ENCODE data around the gene RYR1.
"Not testable (repeated sequence)": the region's sequence is repeated elsewhere in the genome, so short reads cannot be mapped to it uniquely, and the experiment has no call there.

Gene RYR1

DNA sequence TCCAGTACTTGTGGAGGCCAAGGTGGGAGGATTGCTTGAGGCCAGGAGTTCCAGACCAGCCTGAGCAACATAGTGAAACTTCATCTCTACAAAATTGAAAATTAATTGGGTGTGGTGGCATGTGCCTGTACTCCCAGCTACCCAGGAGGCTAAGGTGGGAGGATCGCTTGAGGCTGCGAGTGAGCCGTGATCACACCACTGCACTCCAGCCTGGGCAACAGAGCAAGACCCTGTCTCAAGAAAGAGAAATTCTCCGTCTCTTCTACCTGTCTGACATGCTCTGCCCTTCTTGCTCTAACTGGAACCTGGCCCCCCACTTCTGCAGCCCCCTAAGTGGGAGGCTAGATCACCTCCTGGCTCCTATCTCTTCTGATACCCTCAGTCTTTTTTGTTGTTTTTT, 192.9 kb downstream of the RYR1 start:
- DNase-seq = no peak

DNA sequence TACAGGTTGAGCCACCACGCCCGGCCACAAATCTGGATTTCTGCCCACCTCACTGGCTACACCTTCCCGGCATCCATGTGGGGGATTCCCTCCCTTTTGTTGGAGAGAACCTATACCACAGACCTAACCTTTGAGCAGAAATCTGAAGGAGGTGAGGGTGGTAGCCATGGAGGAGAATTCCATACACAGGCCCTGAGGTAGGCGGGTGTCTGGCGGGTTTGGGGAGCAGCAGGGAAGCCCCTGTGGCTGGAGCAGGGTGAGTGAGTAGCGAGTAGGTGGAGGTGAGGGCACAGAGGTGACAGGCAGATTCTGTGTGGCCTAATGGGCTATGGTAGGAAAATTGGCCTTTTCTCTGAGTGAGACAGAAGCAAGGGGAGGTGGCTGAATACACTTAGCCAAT, 196.1 kb downstream of the RYR1 start:
- no peak for DNase-seq

DNA sequence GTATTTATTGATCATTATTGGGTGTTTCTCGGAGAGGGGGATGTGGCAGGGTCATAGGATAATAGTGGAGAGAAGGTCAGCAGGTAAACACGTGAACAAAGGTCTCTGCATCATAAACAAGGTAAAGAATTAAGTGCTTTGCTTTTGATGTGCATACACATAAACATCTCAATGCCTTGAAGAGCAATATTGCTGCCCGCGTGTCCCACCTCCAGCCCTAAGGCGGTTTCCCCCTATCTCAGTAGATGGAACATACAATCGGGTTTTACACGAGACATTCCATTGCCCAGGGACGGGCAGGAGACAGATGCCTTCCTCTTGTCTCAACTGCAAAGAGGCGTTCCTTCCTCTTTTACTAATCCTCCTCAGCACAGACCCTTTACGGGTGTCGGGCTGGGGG, 197.8 kb downstream of the RYR1 start:
- DNase-seq = not testable (repeated sequence)

DNA sequence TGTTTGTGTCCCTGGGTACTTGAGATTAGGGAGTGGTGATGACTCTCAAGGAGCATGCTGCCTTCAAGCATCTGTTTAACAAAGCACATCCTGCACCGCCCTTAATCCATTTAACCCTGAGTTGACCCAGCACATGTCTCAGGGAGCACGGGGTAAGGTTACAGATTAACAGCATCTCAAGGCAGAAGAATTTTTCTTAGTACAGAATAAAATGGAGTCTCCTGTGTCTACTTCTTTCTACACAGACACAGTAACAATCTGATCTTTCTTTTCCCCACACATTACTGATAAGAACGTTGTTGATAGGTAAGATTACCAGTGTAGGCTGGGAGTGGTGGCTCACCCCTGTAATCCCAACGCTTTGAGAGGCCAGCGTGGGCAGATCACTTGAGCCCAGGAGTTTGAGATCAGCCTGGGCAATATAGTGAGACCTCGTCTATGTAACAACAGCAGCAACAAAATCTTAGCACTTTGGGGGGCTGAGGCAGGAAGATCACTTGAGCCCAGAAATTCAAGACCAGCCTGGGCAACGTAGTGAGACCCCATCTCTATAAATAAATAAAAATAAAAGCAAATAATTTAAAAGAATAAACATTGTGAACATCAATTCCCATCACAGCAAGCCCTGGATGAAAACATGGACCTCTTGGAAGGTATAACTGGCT, 198.5 kb downstream of the RYR1 start:
- not testable (repeated sequence) for DNase-seq

- DNase-seq = no peak
Observed at GRCh38 chr19:38632476-38633213, 199.2 kb downstream of the RYR1 start.

DNA sequence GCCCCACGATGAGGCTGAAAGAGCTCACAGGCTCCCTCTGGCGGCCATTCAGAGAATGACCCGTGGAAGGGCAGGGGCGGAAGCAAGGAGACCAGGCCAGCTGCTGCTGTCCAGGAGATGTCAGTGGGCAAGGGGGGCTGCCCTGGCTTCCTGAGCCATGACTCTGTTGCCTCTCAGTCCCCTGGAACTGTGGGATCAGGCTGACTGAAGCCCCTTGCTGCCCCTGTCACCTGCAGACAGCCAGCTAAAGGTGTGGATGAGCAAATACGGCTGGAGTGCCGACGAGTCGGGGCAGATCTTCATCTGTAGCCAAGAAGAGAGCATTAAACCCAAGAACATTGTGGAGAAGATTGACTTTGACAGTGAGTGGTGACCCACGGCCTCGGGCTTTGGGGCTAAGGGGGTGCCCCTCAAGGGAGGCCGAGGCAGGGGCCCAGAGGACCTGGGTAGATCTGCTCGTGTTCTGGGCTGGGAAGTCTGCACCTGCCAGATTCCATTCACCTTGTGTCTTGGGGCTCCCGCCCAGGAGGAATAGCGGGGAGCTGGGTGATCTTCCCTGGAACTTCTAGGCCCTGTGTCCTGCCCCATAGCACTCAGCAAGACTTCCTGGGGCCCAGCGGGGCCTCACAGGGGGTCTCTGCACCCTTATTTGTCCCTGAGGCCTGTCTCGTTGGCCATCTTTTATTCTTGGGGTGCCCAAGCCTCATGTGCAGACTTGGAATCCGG, 201.4 kb downstream of the RYR1 start:
- DNase-seq = no peak

GRCh38 chr19:38635483-38636399, 202.2 kb downstream of the RYR1 start:
- DNase-seq = no peak
